Progenitor cell of endocrine pancreas (in vitro differentiated cells): ENCODE data around the gene ERC1. TPM values are rescaled to one million over a fixed set of nuclear protein-coding genes. Genes with fewer than 3 reads are reported as not detected.

Experiments used
- DNase-seq: peaks from one replicate; pipeline ENCODE4 v3.0.0; 2021; ENCODE audit warnings: low spot score; ENCODE audit not compliant: unreplicated experiment
- H3K27ac Mint-ChIP-seq: 2 replicates; pipeline ENCODE4 v1.8.0; 2021; ENCODE audit warnings: mild to moderate bottlenecking, moderate library complexity, mixed read lengths
- H3K27me3 Mint-ChIP-seq: 2 replicates; pipeline ENCODE4 v1.8.0; 2021; ENCODE audit warnings: mixed read lengths
- H3K36me3 Mint-ChIP-seq: 2 replicates; pipeline ENCODE4 v1.8.0; 2022; ENCODE audit warnings: mixed read lengths; ENCODE audit not compliant: insufficient read depth
- H3K4me1 Mint-ChIP-seq: 2 replicates; pipeline ENCODE4 v1.8.0; 2021; ENCODE audit warnings: low read depth, mixed read lengths
- H3K4me3 Mint-ChIP-seq: 2 replicates; pipeline ENCODE4 v1.8.0; 2021; ENCODE audit warnings: low read depth, mild to moderate bottlenecking, moderate library complexity, mixed read lengths
- H3K9me3 Mint-ChIP-seq: 2 replicates; pipeline ENCODE4 v1.8.0; 2021; ENCODE audit warnings: low read depth, mixed read lengths
- CTCF ChIP-seq: fragments of 200-600 bp; sonication (generic); IDR thresholded peaks from one replicate; pipeline ENCODE4 v1.5.0; 2021; ENCODE audit warnings: antibody characterized with exemption, mild to moderate bottlenecking; ENCODE audit not compliant: unreplicated experiment
- total RNA-seq: library from RNA; stranded (reverse); gene quantifications from 2 replicates; pipeline ENCODE4 v1.2.1, GENCODE V29; 2021

Gene ERC1
- total RNA-seq, 1 donor from 2014 or later: 146 TPM

GRCh38 chr12:1502379-1502720, 511.3 kb downstream of the ERC1 start:
- no peak for TF ChIP-seq CTCF
- Mint-ChIP-seq H3K36me3 (peaks cover 6% of the 10 kb centered on the region), H3K4me3 (no peak overlapping the region), H3K9me3 (peaks cover 2% of the 10 kb centered on the region), H3K4me1 (no peaks in the 10 kb centered on the region), H3K27ac (no peak overlapping the region), H3K27me3 (no peaks in the 10 kb centered on the region)
- DNase-seq: no peak

GRCh38 chr12:1502831-1503230, 511.8 kb downstream of the ERC1 start:
- Mint-ChIP-seq H3K36me3 (peaks cover 5% of the 10 kb centered on the region), H3K27me3 (no peaks in the 10 kb centered on the region), H3K9me3 (peaks cover 2% of the 10 kb centered on the region), H3K4me1 (no peaks in the 10 kb centered on the region), H3K27ac (no peak overlapping the region), H3K4me3 (no peak overlapping the region)
- no peak for TF ChIP-seq CTCF
- no peak for DNase-seq

GRCh38 chr12:1503281-1503711, 512.3 kb downstream of the ERC1 start:
- no peak for TF ChIP-seq CTCF
- Mint-ChIP-seq H3K9me3 (no peaks in the 10 kb centered on the region), H3K27me3 (no peaks in the 10 kb centered on the region), H3K4me1 (no peaks in the 10 kb centered on the region), H3K36me3 (peaks cover 3% of the 10 kb centered on the region), H3K4me3 (no peak overlapping the region), H3K27ac (no peak overlapping the region)
- DNase-seq: no peak

- no peak for TF ChIP-seq CTCF
- no peaks in the 10 kb centered on the region for H3K4me1 Mint-ChIP-seq
- no peak overlapping the region for H3K4me3 Mint-ChIP-seq
- H3K36me3 Mint-ChIP-seq: peaks cover 3% of the 10 kb centered on the region
- no peak overlapping the region for H3K27ac Mint-ChIP-seq
- DNase-seq: no peak
- H3K9me3 Mint-ChIP-seq: no peaks in the 10 kb centered on the region
- H3K27me3 Mint-ChIP-seq: no peaks in the 10 kb centered on the region
Measured at GRCh38 chr12:1504304-1504894, 513.4 kb downstream of the ERC1 start.

GRCh38 chr12:1504895-1505311, 513.9 kb downstream of the ERC1 start:
- DNase-seq: no peak
- no peak overlapping the region for H3K4me3 Mint-ChIP-seq
- H3K9me3 Mint-ChIP-seq: no peaks in the 10 kb centered on the region

More at GRCh38 chr12:1504895-1505311, 513.9 kb downstream of the ERC1 start:
- Mint-ChIP-seq H3K4me1 (no peaks in the 10 kb centered on the region), H3K27ac (no peak overlapping the region), H3K27me3 (no peaks in the 10 kb centered on the region), H3K36me3 (no peaks in the 10 kb centered on the region)
- no peak for TF ChIP-seq CTCF
